ENCODE measurements around the gene ZNF853. TPM values are rescaled to one million over a fixed set of nuclear protein-coding genes. Genes with fewer than 3 reads are reported as not detected.

The ZNF853 gene
- total and polyA plus RNA-seq, 2 of the 8 experiments (the other 6 are each of a cell fraction or from before 2014, with no cell fraction given): 4.3 to 5.7 TPM

GRCh38 chr7:6653071-6654003 lies 37.9 kb downstream of the ZNF853 start:
- H3K79me2 ChIP-seq (ENCODE audit: control insufficient read depth in 1 of 2, insufficient read depth in 2 of 2, low read length in 2 of 2): no peaks in the 10 kb centered on the region
- H2BK20ac ChIP-seq (ENCODE audit: low read length): no peak overlapping the region
- H3K4ac ChIP-seq (replicated peaks; ENCODE audit: insufficient read length, low read depth, low read length): no peak overlapping the region
- H2BK15ac ChIP-seq (ENCODE audit: low read length): no peak overlapping the region
- no peak overlapping the region for H3K4me2 ChIP-seq (ENCODE audit: insufficient read depth in 1 of 2, low read depth in 2 of 2, low read length in 2 of 2)
- DNase-seq (ENCODE audit: low read depth in 1 of 2, low spot score in 2 of 2) (no peak), FAIRE-seq (no peak)
- no peak overlapping the region for H2AK5ac ChIP-seq (ENCODE audit: low read depth, low read length)
- H3K23ac ChIP-seq (ENCODE audit: insufficient read length): no peak overlapping the region
- no peak overlapping the region for H4K8ac ChIP-seq (ENCODE audit: extremely low read depth, insufficient read depth, low read length)
- no peak overlapping the region for H2BK12ac ChIP-seq (ENCODE audit: low read depth, low read length)
- H3K18ac ChIP-seq (ENCODE audit: extremely low read depth, low read length): no peak overlapping the region
- no peaks in the 10 kb centered on the region for H3K4me1 ChIP-seq (replicated peaks in 1 of 4; ENCODE audit: control insufficient read depth in 3 of 4, insufficient read depth in 4 of 4, low read length in 3 of 4)
- no peak overlapping the region for H3K27ac ChIP-seq (ENCODE audit: low read depth, low read length)
- no peak overlapping the region for H2AFZ ChIP-seq (ENCODE audit: low read length)
- 94% methylated on average over 84 of the region's 146 CpGs; no CpG with 5 or more reads in 1 of the 2 experiments for WGBS, 2 experiments (ENCODE audit: extremely low coverage in 1 of 2, insufficient coverage in 1 of 2, insufficient read length in 1 of 2, insufficient replicate concordance in 2 of 2, low coverage in 1 of 2, low lambda C conversion rate in 2 of 2, missing lambda C conversion rate in 1 of 2)
- H2BK120ac ChIP-seq (replicated peaks; ENCODE audit: low read depth, low read length): no peak overlapping the region
- ChIA-PET POLR2A (ENCODE audit: partially characterized antibody) (interaction anchor here (0.8 kb wide), 1 partner anchor 56 kb away, joined by 3 read pairs; no protein-coding TSS in a partner anchor), CTCF (ENCODE audit: partially characterized antibody) (no interaction called here)
- no peak overlapping the region for H3K14ac ChIP-seq (ENCODE audit: insufficient read length)
- H3K36me3 ChIP-seq (ENCODE audit: control insufficient read depth in 2 of 4, insufficient read depth in 4 of 4, low read length in 3 of 4): peaks cover 0 to 30% (median 2%) of the 10 kb centered on the region in 4 experiments; a peak in 3 of 8 replicates
- H4K91ac ChIP-seq (replicated peaks; ENCODE audit: insufficient read length, low read length): no peak overlapping the region
- no peak overlapping the region for H4K5ac ChIP-seq (ENCODE audit: insufficient read length, low read depth, low read length)
- no peaks in the 10 kb centered on the region; the same call in 1 of the 2 replicates for H3K79me1 ChIP-seq (ENCODE audit: low read depth, low read length)
- TF ChIP-seq CTCF (IDR thresholded peaks at IDR 0.05; ENCODE audit: control extremely low read depth in 1 of 3, insufficient read depth in 1 of 3, low read depth in 1 of 3, low read length in 3 of 3): no peak
- no peak overlapping the region for H3K9ac ChIP-seq (replicated peaks in 1 of 4; ENCODE audit: extremely low read depth in 1 of 4, low read depth in 3 of 4, low read length in 3 of 4)
- H3K56ac ChIP-seq (replicated peaks; ENCODE audit: insufficient read length, low read depth, low read length): no peak overlapping the region
- no peaks in the 10 kb centered on the region for H3K27me3 ChIP-seq (replicated peaks in 1 of 4; ENCODE audit: control insufficient read depth in 3 of 4, extremely low read depth in 1 of 4, insufficient read depth in 3 of 4, low read length in 3 of 4)
- no peaks in the 10 kb centered on the region; a peak in 1 of 4 replicates for H3K9me3 ChIP-seq (ENCODE audit: insufficient read depth in 2 of 2, low read depth in 1 of 2, low read length in 1 of 2)
- H2BK5ac ChIP-seq (ENCODE audit: low read depth, low read length): no peak overlapping the region
- H4K20me1 ChIP-seq (replicated peaks in 1 of 2; ENCODE audit: control insufficient read depth in 1 of 2, insufficient read depth in 2 of 2, low read length in 2 of 2): peaks cover 0 to 2% of the 10 kb centered on the region in 2 experiments
- H3K23me2 ChIP-seq (ENCODE audit: low read depth, low read length): no peaks in the 10 kb centered on the region
- H3K4me3 ChIP-seq (ENCODE audit: extremely low read depth in 1 of 4, insufficient read depth in 2 of 4, low read depth in 3 of 4, low read length in 4 of 4): no peak overlapping the region
